M059J (cell line): ENCODE measurements around the gene RGMB. TPM values are rescaled to one million over a fixed set of nuclear protein-coding genes. Genes with fewer than 3 reads are reported as not detected.
A peak's percentile ranks its signal among the peaks of the same experiment; 100 is the strongest.

Source experiments
- DNase-seq: peaks from one replicate; pipeline ENCODE4 v3.0.0-alpha.2; 2012; ENCODE audit warnings: low read depth
- total RNA-seq: library from RNA; depleted of rRNA; stranded (reverse); fragments of >200 nt; shearing (Covaris generic); gene quantifications from 2 replicates; pipeline ENCODE4 v1.2.3, GENCODE V29; 2014

Gene RGMB
- total RNA-seq, 1 experiment from 2014 or later, result 51.1 TPM

GRCh38 chr5:98785244-98785643 is 11.8 kb downstream of the RGMB start:
- DNase-seq, result no peak

GRCh38 chr5:98786191-98786853 is 12.9 kb downstream of the RGMB start:
- no peak for DNase-seq

- no peak for DNase-seq
Measured at GRCh38 chr5:98787131-98787719, 13.8 kb downstream of the RGMB start.

- no peak for DNase-seq
Measured at GRCh38 chr5:98789029-98789428, 15.6 kb downstream of the RGMB start.

DNA sequence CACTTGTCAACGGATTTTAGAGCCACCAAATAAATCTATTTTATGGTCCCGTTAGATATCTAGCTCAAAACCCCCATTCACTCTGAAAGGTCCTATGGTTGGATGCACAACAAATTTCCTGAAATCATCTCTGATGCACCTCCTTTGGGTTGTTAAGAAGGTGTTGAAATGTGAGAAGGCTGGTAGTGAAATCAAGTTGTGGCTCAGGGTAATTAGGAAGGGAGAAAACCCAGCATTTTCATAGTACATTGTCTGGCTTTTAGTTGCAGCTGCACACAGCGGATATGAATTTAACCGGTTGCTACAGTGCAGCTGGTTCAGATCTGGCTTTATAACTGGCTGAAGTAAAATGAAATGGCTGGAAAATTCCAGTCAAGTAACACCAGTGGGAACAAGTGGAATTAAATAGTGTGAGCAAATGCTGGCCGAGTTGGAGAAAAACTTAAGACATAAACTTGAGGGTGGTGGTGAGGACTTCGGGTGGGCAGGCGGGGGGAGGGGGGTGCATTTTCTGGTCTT is 17.6 kb downstream of the RGMB start:
- no peak for DNase-seq

DNA sequence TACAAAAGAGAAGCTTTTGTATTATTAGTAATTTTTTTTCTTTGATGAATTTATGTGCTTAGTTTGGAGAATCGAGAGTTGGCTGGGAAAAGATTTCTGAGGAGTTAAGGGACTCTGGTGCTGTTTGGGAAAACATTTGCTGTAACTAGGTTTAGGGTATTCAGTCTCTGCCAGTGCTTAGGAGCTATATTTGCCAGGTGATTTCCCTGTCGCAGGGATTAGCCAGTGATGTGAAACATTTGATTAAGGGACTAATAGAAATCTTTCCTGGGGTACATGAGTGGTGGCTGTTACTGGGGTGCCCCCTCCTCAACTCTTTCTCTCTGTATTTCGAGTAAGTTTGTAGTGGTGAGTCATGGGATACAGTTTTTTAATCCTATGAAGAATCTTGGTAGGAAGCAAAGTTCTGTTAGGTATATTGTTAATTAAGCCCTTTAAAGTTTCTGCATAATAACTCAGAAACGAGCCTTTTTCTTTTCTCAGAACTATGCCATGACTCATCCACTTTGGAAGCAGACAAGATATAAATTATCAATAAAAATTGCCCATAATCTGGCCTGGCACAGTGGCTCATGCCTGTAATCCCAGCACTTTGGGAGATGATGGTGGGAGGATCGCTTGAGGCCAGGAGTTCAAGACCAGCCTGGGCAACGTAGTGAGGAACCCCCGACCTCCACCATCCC is 18.6 kb downstream of the RGMB start:
- DNase-seq, result no peak

DNA sequence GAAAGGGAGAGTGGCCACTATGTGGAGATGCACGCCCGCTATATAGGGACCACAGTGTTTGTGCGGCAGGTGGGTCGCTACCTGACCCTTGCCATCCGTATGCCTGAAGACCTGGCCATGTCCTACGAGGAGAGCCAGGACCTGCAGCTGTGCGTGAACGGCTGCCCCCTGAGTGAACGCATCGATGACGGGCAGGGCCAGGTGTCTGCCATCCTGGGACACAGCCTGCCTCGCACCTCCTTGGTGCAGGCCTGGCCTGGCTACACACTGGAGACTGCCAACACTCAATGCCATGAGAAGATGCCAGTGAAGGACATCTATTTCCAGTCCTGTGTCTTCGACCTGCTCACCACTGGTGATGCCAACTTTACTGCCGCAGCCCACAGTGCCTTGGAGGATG is 19.8 kb downstream of the RGMB start:
- no peak for DNase-seq

DNA sequence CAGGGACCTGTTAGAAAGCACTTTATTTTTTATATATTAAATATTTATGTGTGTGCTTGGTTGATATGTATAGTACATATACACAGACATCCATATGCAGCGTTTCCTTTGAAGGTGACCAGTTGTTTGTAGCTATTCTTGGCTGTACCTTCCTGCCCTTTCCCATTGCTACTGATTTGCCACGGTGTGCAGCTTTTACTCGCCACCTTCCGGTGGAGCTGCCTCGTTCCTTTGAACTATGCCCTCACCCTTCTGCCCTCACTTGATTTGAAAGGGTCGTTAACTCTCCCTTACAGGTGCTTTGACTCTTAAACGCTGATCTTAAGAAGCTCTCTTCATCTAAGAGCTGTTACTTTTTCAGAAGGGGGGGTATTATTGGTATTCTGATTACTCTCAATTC is 20.5 kb downstream of the RGMB start:
- DNase-seq, result no peak

DNA sequence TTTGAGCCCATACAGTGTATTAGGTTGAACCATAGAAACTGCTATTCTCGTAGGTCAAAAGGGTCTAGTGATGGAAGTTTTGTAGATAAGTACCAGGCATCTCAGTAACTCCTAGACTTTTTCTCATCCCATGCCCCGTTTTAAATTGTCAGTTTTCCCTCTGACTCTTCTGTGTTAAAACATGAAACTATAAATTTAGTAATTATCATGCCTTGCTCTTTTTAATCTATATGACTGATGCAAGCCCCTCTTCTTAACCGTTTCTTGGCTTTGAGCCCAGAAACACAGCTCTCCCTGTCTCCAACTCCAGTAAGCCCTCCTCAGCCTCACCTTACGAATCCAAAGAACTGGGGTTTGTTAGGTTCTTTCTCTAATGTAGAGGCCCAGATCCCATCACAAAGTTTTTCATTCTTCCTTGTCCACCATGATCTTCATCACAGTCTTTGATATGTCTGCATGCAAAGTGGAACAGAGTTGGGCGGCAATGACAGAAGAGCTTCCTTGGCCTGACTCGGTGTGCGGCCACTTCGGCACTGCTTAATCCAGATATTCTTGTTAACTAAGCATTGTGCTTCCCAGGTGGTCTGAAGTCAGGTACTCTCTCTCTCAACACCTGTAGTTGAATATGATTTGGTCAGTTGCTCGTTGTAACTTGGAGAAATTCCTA is 21.1 kb downstream of the RGMB start:
- no peak for DNase-seq

GRCh38 chr5:98795243-98795642 is 21.8 kb downstream of the RGMB start:
- DNase-seq, result no peak

GRCh38 chr5:98796197-98796972 is 22.9 kb downstream of the RGMB start:
- peak; percentile 63 for DNase-seq

DNA sequence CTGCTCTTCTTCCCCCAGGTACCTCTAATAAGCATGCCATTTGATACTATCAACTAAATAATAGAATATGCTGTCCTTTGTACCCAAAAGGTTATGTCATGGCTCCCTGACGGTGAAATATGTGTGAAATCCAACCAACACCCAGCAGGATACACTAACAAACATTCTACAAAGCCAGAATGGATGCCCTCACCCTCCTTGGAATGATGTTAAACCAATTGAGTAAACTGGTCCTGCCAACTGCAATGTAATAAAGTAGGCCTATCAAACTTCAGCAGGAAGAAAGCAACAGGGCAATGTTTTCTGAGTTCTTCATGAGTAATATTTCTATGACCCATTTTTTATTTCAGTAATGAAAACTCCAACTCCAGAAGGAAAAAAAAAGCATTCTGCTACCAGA is 24.9 kb downstream of the RGMB start:
- no peak for DNase-seq

- DNase-seq, result no peak
Measured at GRCh38 chr5:98798847-98799246, 25.4 kb downstream of the RGMB start.

DNA sequence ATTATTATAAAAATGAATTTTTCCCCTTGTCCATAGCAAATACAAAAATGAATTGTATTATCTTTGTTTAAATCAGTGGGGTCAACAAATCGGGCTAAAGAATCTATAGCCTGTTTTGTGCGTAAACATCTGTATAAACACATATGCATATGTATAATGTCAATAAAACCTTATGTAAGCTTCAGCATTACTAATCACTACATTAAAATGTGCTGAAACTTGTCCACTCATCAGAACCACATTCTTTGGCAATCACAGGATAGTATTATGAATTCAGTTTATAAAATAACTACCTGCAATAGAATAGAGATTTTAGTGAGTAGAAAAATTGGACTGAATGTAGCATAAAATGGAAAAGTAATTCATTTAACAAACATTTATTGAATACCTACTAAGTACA is 30.6 kb downstream of the RGMB start:
- DNase-seq, result no peak

GRCh38 chr5:98805070-98805469 is 31.6 kb downstream of the RGMB start:
- DNase-seq, result no peak

GRCh38 chr5:98807806-98808205 is 34.3 kb downstream of the RGMB start:
- DNase-seq, result no peak

DNA sequence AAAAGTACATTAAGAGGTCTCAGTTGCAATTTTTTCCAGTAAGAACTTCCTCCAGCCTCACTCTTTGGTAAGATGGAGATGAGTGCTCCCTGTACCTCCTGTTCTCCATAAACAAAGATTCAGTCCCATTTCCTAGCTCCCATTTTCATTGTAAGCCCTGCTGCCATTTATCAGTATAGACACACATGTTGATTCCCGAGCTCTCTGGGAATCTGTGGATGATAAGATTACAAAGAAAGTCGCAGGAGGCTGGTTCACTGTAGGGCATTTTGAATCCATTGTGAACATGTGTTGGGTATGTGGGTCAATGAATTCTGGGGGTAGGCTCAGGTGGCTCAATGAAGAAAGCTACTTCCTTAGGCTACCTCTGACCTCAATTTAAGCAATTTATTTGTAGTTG is 36.7 kb downstream of the RGMB start:
- no peak for DNase-seq

GRCh38 chr5:98813755-98814154 is 40.3 kb downstream of the RGMB start:
- DNase-seq, result no peak

DNA sequence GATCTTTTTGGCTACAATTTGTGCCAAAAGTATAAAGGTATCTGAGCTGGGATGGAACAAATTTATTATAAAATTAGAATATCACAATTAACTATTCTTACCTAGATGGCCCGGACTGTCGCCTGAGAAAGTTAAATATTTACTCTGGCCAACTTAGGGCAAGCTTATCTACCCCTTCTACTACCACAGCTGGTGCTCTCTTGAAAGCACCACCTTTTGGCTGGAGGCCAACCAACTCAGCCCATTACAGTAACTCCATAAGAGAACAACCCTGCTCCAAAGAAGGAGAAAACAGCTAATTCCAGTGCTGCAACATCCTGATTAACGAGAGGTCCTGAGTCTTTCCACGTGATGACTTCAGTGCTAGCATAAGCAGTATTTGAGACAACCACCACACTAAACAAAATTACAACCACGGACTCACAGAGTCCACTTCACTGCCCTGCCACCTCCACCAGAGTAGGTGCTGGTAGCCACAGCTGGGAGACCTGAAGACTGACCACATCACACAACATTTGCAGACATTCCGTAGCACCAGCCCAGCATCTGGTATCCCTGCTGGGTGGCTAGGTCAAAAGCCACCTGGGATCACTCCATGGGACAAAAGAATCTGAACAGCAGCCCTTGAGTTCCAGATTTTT is 43.2 kb downstream of the RGMB start:
- DNase-seq, result no peak

- DNase-seq, result no peak
Measured at GRCh38 chr5:98825582-98826375, 52.3 kb downstream of the RGMB start.
